Activated effector memory CD4-positive, alpha-beta T cell treated with anti-CD3 and anti-CD28 coated beads, Interleukin-2, amount 50 U/mL, for 16 hours (primary cell): ENCODE results near the gene NPHP4.

Experiments used
- DNase-seq: peaks from one replicate; pipeline ENCODE4 v3.0.0-alpha.2; 2020

Gene NPHP4

GRCh38 chr1:5992026-5992813, at the start of gene NPHP4:
Gene NPHP4, minus strand, starts transcription at chr1:5992425. Its CDS starts 6,136 bp downstream, at chr1:5986289.
- peak; percentile 100 for DNase-seq

- DNase-seq, result peak; percentile 74
Observed at GRCh38 chr1:6041432-6042062, 49.3 kb upstream of the NPHP4 start.

GRCh38 chr1:6040861-6041415, 48.7 kb upstream of the NPHP4 start:
- DNase-seq, result no peak

- DNase-seq, result no peak
Observed at GRCh38 chr1:6040444-6040843, 48.2 kb upstream of the NPHP4 start.

GRCh38 chr1:6039031-6039430, 46.8 kb upstream of the NPHP4 start:
- DNase-seq, result no peak

GRCh38 chr1:6038603-6039002, 46.4 kb upstream of the NPHP4 start:
- DNase-seq, result no peak

- DNase-seq, result peak; percentile 65
Observed at GRCh38 chr1:6037338-6037762, 45.1 kb upstream of the NPHP4 start.

- DNase-seq, result no peak
Observed at GRCh38 chr1:6035719-6036118, 43.5 kb upstream of the NPHP4 start.

- no peak for DNase-seq
Observed at GRCh38 chr1:6035303-6035702, 43.1 kb upstream of the NPHP4 start.

- DNase-seq, result no peak
Observed at GRCh38 chr1:6034750-6035096, 42.5 kb upstream of the NPHP4 start.

- DNase-seq, result peak; percentile 76
Observed at GRCh38 chr1:6033986-6034749, 41.9 kb upstream of the NPHP4 start.

- DNase-seq, result no peak
Observed at GRCh38 chr1:6033124-6033523, 40.9 kb upstream of the NPHP4 start.

GRCh38 chr1:6030547-6031261, 38.5 kb upstream of the NPHP4 start:
- no peak for DNase-seq

- no peak for DNase-seq
Observed at GRCh38 chr1:6030132-6030531, 37.9 kb upstream of the NPHP4 start.

- DNase-seq, result no peak
Observed at GRCh38 chr1:6029351-6029750, 37.1 kb upstream of the NPHP4 start.

GRCh38 chr1:6028042-6028850, 36.0 kb upstream of the NPHP4 start:
- DNase-seq, result peak; percentile 84

GRCh38 chr1:6027591-6027990, 35.4 kb upstream of the NPHP4 start:
- DNase-seq, result no peak

- DNase-seq, result peak; percentile 98
Observed at GRCh38 chr1:6026095-6026809, 34.0 kb upstream of the NPHP4 start.

- DNase-seq, result peak; percentile 73
Observed at GRCh38 chr1:6025269-6026094, 33.3 kb upstream of the NPHP4 start.

GRCh38 chr1:6024376-6024775, 32.2 kb upstream of the NPHP4 start:
- no peak for DNase-seq
